HepG2 (cell line): Measurements from ENCODE around the gene ACAP3. TPM values are rescaled to one million over a fixed set of nuclear protein-coding genes. Genes with fewer than 3 reads are reported as not detected.

Experiments
- ATAC-seq: fragments of 200-7000 bp; cut with Tn5 transposase; 3 replicates; pipeline ENCODE4 v1.9.1; 2020; ENCODE audit warnings: mild to moderate bottlenecking, moderate library complexity
- BruUV-seq: library from RNA; stranded (reverse); fragments of 400-500 nt; replicated peaks from 2 replicates; lab custom pipeline; 2021; lab: Mats Ljungman, UMichigan
- CTCF ChIA-PET: fragments of 300-600 bp; formaldehyde crosslinking; extraction: SDS; loops from one replicate; lab custom pipeline; 2021; ENCODE audit warnings: low total read pairs, inconsistent platforms, low intra/inter-chr PET ratio; lab: Yijun Ruan, JAX
- POLR2A ChIA-PET: fragments of 350-600 bp; sonication (Branson Sonifier 250); formaldehyde crosslinking; loops from one replicate; lab custom pipeline; 2020; ENCODE audit warnings: antibody characterized with exemption, inconsistent platforms; lab: Yijun Ruan, JAX
- DNase-seq: peaks from one replicate; pipeline ENCODE4 v3.0.0-alpha.2; 2015; ENCODE audit warnings: low spot score
- FAIRE-seq: peaks from 3 replicates; lab custom pipeline; 2011; peaks lifted over from hg19 to GRCh38; lab: Jason Lieb, UNC
- H2AFZ ChIP-seq: one replicate; pipeline ENCODE4 v1.6.1; 2011; ENCODE audit warnings: low read length, inconsistent platforms
- H3K27ac ChIP-seq: fragments of 300-600 bp; 3 replicates; pipeline ENCODE4 v1.8.0; 2011; ENCODE audit warnings: mixed run types, mild to moderate bottlenecking, mixed read lengths, low read length, inconsistent platforms; ENCODE audit not compliant: insufficient read depth; ENCODE audit errors: extremely low read length
- H3K27me3 ChIP-seq, 2 experiments: fragments of 200-600 bp in 1 of 2; 2 replicates in 1 of 2; 3 replicates in 1 of 2; pipeline versions ENCODE4 v1.6.0 to v1.8.0; 2011; ENCODE audit warnings: low read length in 2 of 2, mild to moderate bottlenecking in 2 of 2, moderate library complexity in 2 of 2, inconsistent platforms in 1 of 2; ENCODE audit not compliant: insufficient read depth in 2 of 2, control insufficient read depth in 1 of 2
- H3K36me3 ChIP-seq, 2 experiments: fragments of 200-600 bp in 1 of 2; replicated peaks in 1 of 2; 2 replicates in 1 of 2; 3 replicates in 1 of 2; pipeline versions ENCODE4 v1.5.1 to v1.8.0; 2011; ENCODE audit warnings: low read length in 2 of 2, inconsistent platforms in 1 of 2; ENCODE audit not compliant: insufficient read depth in 2 of 2, control insufficient read depth in 1 of 2
- H3K4me1 ChIP-seq: 2 replicates; pipeline ENCODE4 v1.5.1; 2012; ENCODE audit warnings: low read length, inconsistent platforms; ENCODE audit not compliant: insufficient read depth
- H3K4me2 ChIP-seq: 2 replicates; pipeline ENCODE4 v1.6.0; 2011; ENCODE audit warnings: low read depth, low read length, inconsistent platforms
- H3K4me3 ChIP-seq, 3 experiments: fragments of 200-600 bp in 1 of 3; sonication (generic), shearing (Covaris generic) in 1 of 3; replicated peaks in 1 of 3; 2 replicates each; pipeline ENCODE4 v1.5.1; 2011 to 2016; ENCODE audit warnings: low read length in 3 of 3, inconsistent platforms in 2 of 3, low read depth in 2 of 3, mild to moderate bottlenecking in 2 of 3, control low read depth in 1 of 3, mixed read lengths in 1 of 3; ENCODE audit not compliant: insufficient read depth in 1 of 3
- H3K79me2 ChIP-seq: one replicate; pipeline ENCODE4 v1.6.1; 2011; ENCODE audit warnings: low read length, inconsistent platforms; ENCODE audit not compliant: insufficient read depth
- H3K9ac ChIP-seq: 2 replicates; pipeline ENCODE4 v1.6.0; 2011; ENCODE audit warnings: mild to moderate bottlenecking, low read depth, low read length, inconsistent platforms; ENCODE audit not compliant: insufficient read depth
- H3K9me3 ChIP-seq: 2 replicates; pipeline ENCODE4 v1.5.1; 2012; ENCODE audit warnings: mild to moderate bottlenecking, low read length
- H4K20me1 ChIP-seq: 2 replicates; pipeline ENCODE4 v1.6.0; 2011; ENCODE audit warnings: inconsistent platforms, mild to moderate bottlenecking, low read length, moderate library complexity; ENCODE audit not compliant: insufficient read depth
- BRD4 ChIP-seq: sonication (generic); formaldehyde crosslinking; IDR thresholded peaks from 2 replicates; pipeline ENCODE4 v1.4.0; 2020; ENCODE audit warnings: missing genetic modification reagents
- CC2D1A ChIP-seq: sonication (generic); formaldehyde crosslinking; IDR thresholded peaks from 2 replicates; pipeline ENCODE4 v1.8.1; 2023; ENCODE audit warnings: mild to moderate bottlenecking, missing genetic modification reagents
- CHD2 ChIP-seq: IDR thresholded peaks from 2 replicates; pipeline ENCODE4 v1.6.1; 2011; ENCODE audit warnings: low read depth, low read length, improper control_type of control experiment
- FOXK1 ChIP-seq: sonication (generic); formaldehyde crosslinking; IDR thresholded peaks from 2 replicates; pipeline ENCODE4 v1.4.0; 2020; ENCODE audit warnings: low read depth, missing genetic modification reagents, borderline replicate concordance
- HNRNPL ChIP-seq: fragments of 200-400 bp; formaldehyde crosslinking; IDR thresholded peaks from 2 replicates; pipeline ENCODE4 v1.6.1; 2017; ENCODE audit warnings: mild to moderate bottlenecking, low read depth, low read length
- ISX ChIP-seq: sonication (generic); formaldehyde crosslinking; conservative IDR thresholded peaks from 2 replicates; pipeline ENCODE4 v1.5.0; 2020; ENCODE audit warnings: missing genetic modification reagents
- NFKB2 ChIP-seq: sonication (generic); formaldehyde crosslinking; IDR thresholded peaks from 2 replicates; pipeline ENCODE4 v1.4.0; 2020; ENCODE audit warnings: missing genetic modification reagents, borderline replicate concordance
- SRY ChIP-seq: sonication (generic); formaldehyde crosslinking; IDR thresholded peaks from 2 replicates; pipeline ENCODE4 v1.8.0; 2022; ENCODE audit warnings: mild to moderate bottlenecking, missing genetic modification reagents
- TBX2 ChIP-seq: sonication (generic); formaldehyde crosslinking; IDR thresholded peaks from 2 replicates; pipeline ENCODE4 v1.5.0; 2020; ENCODE audit warnings: missing genetic modification reagents, mild to moderate bottlenecking, borderline replicate concordance
- ZNF17 ChIP-seq: sonication (generic); formaldehyde crosslinking; IDR thresholded peaks from 2 replicates; pipeline ENCODE4 v1.5.0; 2020; ENCODE audit warnings: mild to moderate bottlenecking, missing genetic modification reagents
- ZNF24 ChIP-seq: fragments of 450-650 bp; IDR thresholded peaks from 2 replicates; pipeline ENCODE4 v1.6.1; 2017; ENCODE audit warnings: antibody characterized with exemption, mild to moderate bottlenecking
- ZNF292 ChIP-seq: sonication (generic); formaldehyde crosslinking; IDR thresholded peaks from 2 replicates; pipeline ENCODE4 v1.8.1; 2022; ENCODE audit warnings: mild to moderate bottlenecking, low read depth, missing genetic modification reagents, borderline replicate concordance
- ZNF557 ChIP-seq: sonication (generic); formaldehyde crosslinking; IDR thresholded peaks from 2 replicates; pipeline ENCODE4 v1.4.0; 2020; ENCODE audit warnings: missing genetic modification reagents
- ZNF768 ChIP-seq: sonication (generic); formaldehyde crosslinking; IDR thresholded peaks from 2 replicates; pipeline ENCODE4 v1.4.0; 2020; ENCODE audit warnings: missing genetic modification reagents
- WGBS: methylation state at CpG from one replicate; pipeline ENCODE4 v1.1.6; 2017; ENCODE audit warnings: low lambda C conversion rate; 5-methylcytosine and 5-hydroxymethylcytosine counted together
- in situ Hi-C: cut with HindIII; loops from 2 replicates; pipeline ENCODE4 v1.10.0; 2017; ENCODE audit warnings: low pct_unique_long_range_greater_than_20kb; ENCODE audit not compliant: extremely low pct_ligation_motif_present
- intact Hi-C: fragments of 100-400 bp; cut with micrococcal nuclease; formaldehyde crosslinking; loops from one replicate; pipeline ENCODE4 v1.10.0; 2022; ENCODE audit not compliant: unreplicated experiment
- polyA plus RNA-seq, 8 experiments: library from polyadenylated mRNA; depleted of rRNA in 3 of 8; stranded (reverse) in 7 of 8; unstranded in 1 of 8; fragments of >200 nt; fragmentation: Illumina TruSeq in 4 of 8; extraction: Trizol in 4 of 8; gene quantifications; 2 replicates each; pipeline versions ENCODE4 v1.2.1 to v1.2.3, GENCODE V29; 2011 to 2016; ENCODE audit warnings: low read depth in 4 of 8, missing spikeins in 1 of 8, mixed read lengths in 1 of 8; ENCODE audit not compliant: insufficient read depth in 1 of 8
- total RNA-seq, 5 experiments: library from RNA; depleted of rRNA; stranded (reverse); fragments of >200 nt; fragmentation: Illumina TruSeq; extraction: Trizol; gene quantifications; 2 replicates each; pipeline ENCODE4 v1.2.3, GENCODE V29; 2016; ENCODE audit warnings: low read depth in 1 of 5

Gene ACAP3
- total and polyA plus RNA-seq, 2 of the 13 experiments (the other 11 are each of a cell fraction or from before 2014, with no cell fraction given): 29.4 to 50.8 TPM

GRCh38 chr1:1280782-1281481 is 26.8 kb downstream of the ACAP3 start (continued):
- TF ChIP-seq CHD2 (no peak), ZNF292 (CRISPR knock-in tag) (no peak), BRD4 (CRISPR knock-in tag) (0 out of 2 replicates have a peak, but pooled peaks have one; percentile 35), HNRNPL (peak; percentile 37; the same call in 1 of the 2 replicates), NFKB2 (CRISPR knock-in tag) (peak; percentile 20; the same call in 1 of the 2 replicates), CC2D1A (0 out of 2 replicates have a peak, but pooled peaks have one; percentile 26), ZNF768 (CRISPR knock-in tag) (0 out of 2 replicates have a peak, but pooled peaks have one; percentile 14)

- Histone ChIP-seq H3K27ac (no peak overlapping the region), H3K4me1 (peaks cover 56% of the 10 kb centered on the region), H3K9me3 (no peaks in the 10 kb centered on the region), H3K79me2 (no peaks in the 10 kb centered on the region), H3K36me3 (no peaks in the 10 kb centered on the region), H3K4me3 (no peak overlapping the region), H3K27me3 (no peaks in the 10 kb centered on the region), H4K20me1 (no peaks in the 10 kb centered on the region), H3K9ac (no peak overlapping the region), H3K4me2 (no peak overlapping the region), H2AFZ (no peak overlapping the region)
- intact Hi-C loops (no loop called here), in situ Hi-C loops (no loop called here)
- ChIA-PET POLR2A (no interaction called here), CTCF (no interaction called here)
- FAIRE-seq: no peak
- DNase-seq: no peak
- TF ChIP-seq SRY (CRISPR knock-in tag): no peak
- TF ChIP-seq FOXK1 (CRISPR knock-in tag): no peak
- no peak for TF ChIP-seq ISX (CRISPR knock-in tag)
- TF ChIP-seq ZNF24: no peak
- TF ChIP-seq ZNF557 (CRISPR knock-in tag): no peak
- TF ChIP-seq TBX2 (CRISPR knock-in tag): no peak
- no peak for TF ChIP-seq ZNF17 (CRISPR knock-in tag)
- no TSS peak for BruUV-seq
- no peak for ATAC-seq
- 89% methylated on average over 17 of the region's 17 CpGs for WGBS
Measured at GRCh38 chr1:1279028-1279427, 28.7 kb downstream of the ACAP3 start.
